Epithelial cell of esophagus (primary cell): ENCODE measurements around the gene DNAJC1.
A peak's percentile ranks its signal among the peaks of the same experiment; 100 is the strongest.
"Not testable (repeated sequence)": the region's sequence is repeated elsewhere in the genome, so short reads cannot be mapped to it uniquely, and the experiment has no call there.

Source experiments
- DNase-seq: peaks from one replicate; pipeline ENCODE4 v3.0.0; 2010; ENCODE audit warnings: low read depth
- H3K4me3 ChIP-seq: 2 replicates; pipeline ENCODE4 v1.5.1; 2011; ENCODE audit warnings: mild to moderate bottlenecking, low read length, control low read depth
- CTCF ChIP-seq: IDR thresholded peaks from 2 replicates; pipeline ENCODE4 v1.5.1; 2011; ENCODE audit warnings: low read depth, mild to moderate bottlenecking, low read length, control low read depth, inconsistent platforms; ENCODE audit not compliant: insufficient read depth; ENCODE audit errors: missing control alignments

Gene DNAJC1

GRCh38 chr10:22022257-22023032 is 18.9 kb upstream of the DNAJC1 start:
- TF ChIP-seq CTCF: no peak
- no peak for DNase-seq

DNA sequence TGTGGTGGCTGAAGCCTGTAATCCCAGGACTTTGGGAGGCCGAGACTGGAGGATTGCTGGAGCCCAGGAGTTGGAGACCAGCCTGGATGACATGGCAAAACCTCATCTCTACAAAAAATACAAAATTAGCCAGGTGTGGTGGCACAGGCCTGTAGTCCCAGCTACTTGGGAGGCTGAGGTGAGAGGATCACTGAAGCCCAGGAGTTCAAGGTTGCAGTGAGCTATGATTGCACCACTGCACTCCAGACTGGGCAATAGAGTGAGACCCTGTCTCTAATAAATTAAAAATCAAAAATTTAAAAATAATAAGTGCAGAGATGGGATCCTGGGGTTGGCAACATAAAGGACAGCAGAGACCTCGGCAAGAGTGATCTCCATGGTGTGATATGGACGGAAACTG is 17.6 kb upstream of the DNAJC1 start:
- not testable (repeated sequence) for DNase-seq, H3K4me3 ChIP-seq

More at GRCh38 chr10:22022257-22023032, 18.9 kb upstream of the DNAJC1 start:
- H3K4me3 ChIP-seq: no peak overlapping the region

DNA sequence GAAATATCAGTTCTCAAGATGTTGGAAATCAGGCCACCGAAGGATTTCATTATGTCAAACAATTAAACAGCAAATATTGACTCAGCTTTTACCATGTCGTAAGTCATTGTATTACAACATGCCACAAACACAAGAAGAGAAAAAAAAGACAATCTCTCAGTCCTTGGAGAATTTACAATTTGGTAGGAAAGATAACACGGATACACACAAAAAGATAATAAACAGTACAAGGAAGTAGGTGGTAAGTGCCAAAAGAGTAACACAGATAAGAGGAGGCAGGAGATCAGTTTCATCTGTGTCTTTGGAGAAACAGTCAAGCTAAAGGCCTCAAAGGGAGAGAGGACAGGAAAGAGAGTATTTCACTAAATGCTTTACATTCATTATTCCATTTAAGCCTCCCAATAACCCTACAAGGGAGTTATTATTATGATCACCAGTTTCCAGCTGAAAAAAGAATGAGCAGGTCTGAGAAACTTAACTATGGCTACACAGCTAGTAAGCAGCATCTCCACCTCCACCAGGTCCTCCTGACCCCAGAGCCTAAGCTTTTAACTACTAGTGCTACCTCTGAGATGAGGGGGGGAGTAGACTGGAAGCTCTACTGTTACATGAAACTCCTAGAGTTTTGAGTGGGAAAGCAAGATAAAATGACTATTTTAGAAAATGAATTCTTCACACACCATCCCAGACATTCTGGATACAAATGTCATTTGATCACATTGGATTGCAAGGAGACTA is 13.9 kb upstream of the DNAJC1 start:
- DNase-seq: peak; percentile 25
- no peak for TF ChIP-seq CTCF
- H3K4me3 ChIP-seq: no peak overlapping the region

DNA sequence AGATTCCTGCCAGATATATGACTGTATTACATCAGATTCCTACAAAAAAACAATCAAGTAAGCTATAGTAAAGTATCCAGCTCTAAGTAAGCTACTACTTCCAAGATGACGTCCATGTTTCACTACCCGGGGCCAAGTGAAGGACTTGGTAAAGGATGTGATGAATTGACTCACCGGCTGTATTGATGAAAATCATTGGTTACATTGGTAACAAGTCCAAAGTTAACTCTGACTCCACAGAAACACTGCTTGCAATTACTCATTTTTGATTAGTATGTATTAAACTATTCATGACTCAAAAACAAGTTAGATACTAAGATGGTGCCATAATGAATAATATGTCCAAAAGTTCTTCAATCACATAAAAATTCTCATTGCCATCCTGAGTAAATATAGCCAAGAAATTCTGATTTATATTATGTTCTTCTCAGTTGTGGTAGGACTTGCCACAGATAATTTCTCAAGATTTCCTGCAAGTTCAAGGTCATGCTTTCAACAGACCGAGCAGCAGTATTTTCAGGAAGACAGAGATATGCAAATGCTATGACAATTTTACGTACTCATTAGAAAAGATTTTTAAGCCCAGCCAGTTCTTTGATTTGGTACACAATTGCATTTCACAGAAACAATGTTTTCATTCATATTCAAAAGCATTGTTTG is 12.6 kb upstream of the DNAJC1 start:
- peak; percentile 46 for DNase-seq
- H3K4me3 ChIP-seq: no peak overlapping the region
- no peak for TF ChIP-seq CTCF

- no peak for DNase-seq
- H3K4me3 ChIP-seq: no peak overlapping the region
- TF ChIP-seq CTCF: peak; percentile 7
Measured at GRCh38 chr10:22010973-22011408, 7.5 kb upstream of the DNAJC1 start.

DNA sequence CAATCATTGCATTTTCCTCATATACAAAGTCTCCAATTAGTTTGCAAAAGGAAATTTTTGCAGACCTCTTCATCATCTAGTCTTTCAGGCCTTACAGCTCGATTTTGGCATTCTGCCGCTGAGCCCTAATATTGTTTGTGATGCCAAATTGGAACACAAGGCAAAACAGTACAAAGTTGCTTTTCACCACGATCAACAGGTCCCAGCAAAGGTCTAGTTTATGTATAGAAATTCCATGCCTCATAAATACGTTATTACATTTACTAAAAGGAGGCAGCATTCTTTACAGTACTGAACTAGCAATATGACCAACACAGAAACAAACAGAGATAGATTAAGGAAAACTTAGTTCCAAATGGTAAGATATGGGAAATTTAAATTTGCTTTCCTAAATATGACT is 7.0 kb upstream of the DNAJC1 start:
- no peak for TF ChIP-seq CTCF
- H3K4me3 ChIP-seq: no peak overlapping the region

DNA sequence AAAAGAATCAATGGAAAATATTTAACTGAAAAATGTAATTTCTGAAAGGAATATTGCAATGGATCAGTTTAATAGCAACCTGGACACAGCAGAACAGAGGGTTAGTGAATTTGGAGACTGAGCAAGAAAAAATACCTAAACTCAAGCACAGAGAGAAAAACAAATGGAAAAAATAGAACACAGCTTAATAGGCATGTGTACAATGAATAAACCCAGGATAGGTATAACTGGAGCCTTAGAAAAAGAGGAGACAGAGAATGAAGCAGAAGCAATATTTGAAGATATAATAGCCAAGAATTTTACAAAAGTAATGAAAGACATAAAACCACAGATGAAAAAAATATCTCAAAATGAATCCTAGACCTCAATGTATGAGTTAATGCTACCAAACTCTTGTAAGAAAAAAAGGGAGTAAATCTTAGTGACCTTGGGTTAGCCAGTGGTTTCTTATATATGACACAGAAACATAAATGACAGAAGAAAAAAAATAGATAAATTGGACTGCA is 2.9 kb upstream of the DNAJC1 start:
- no peak for TF ChIP-seq CTCF
- H3K4me3 ChIP-seq: no peak overlapping the region
- no peak for DNase-seq

More for the DNA sequence above, 7.0 kb upstream of the DNAJC1 start:
- no peak for DNase-seq
